WTC11 (cell line): ENCODE measurements around the gene SSC5D.
"Not testable (repeated sequence)": the region's sequence is repeated elsewhere in the genome, so short reads cannot be mapped to it uniquely, and the experiment has no call there.

Source experiments
- CREB1 ChIP-seq: sonication (generic); formaldehyde crosslinking; IDR thresholded peaks from 2 replicates; pipeline ENCODE4 v1.8.0; 2023; ENCODE audit warnings: mild to moderate bottlenecking, missing genetic modification reagents
- CTCF ChIP-seq: fragments of 200-600 bp; IDR thresholded peaks from 2 replicates; pipeline ENCODE4 v1.8.0; 2022; ENCODE audit warnings: antibody characterized with exemption
- E2F1 ChIP-seq: sonication (generic); formaldehyde crosslinking; IDR thresholded peaks from 2 replicates; pipeline ENCODE4 v1.8.0; 2022; ENCODE audit warnings: mild to moderate bottlenecking, missing genetic modification reagents
- ESRRA ChIP-seq: sonication (generic); formaldehyde crosslinking; IDR thresholded peaks from 2 replicates; pipeline ENCODE4 v1.8.1; 2022; ENCODE audit warnings: mild to moderate bottlenecking, missing genetic modification reagents, borderline replicate concordance
- GTF2I ChIP-seq: fragments of 250-450 bp; sonication (Bioruptor Pico); conservative IDR thresholded peaks from 2 replicates; pipeline ENCODE4 v1.4.0; 2021; ENCODE audit warnings: mild to moderate bottlenecking
- MAX ChIP-seq: sonication (generic); formaldehyde crosslinking; IDR thresholded peaks from 2 replicates; pipeline ENCODE4 v1.8.0; 2022; ENCODE audit warnings: mild to moderate bottlenecking, missing genetic modification reagents
- NFATC4 ChIP-seq: fragments of 250-450 bp; sonication (Bioruptor Pico); IDR thresholded peaks from 2 replicates; pipeline ENCODE4 v1.9.0; 2021; ENCODE audit warnings: mild to moderate bottlenecking
- PRDM15 ChIP-seq: sonication (generic); formaldehyde crosslinking; IDR thresholded peaks from 2 replicates; pipeline ENCODE4 v1.8.0; 2022; ENCODE audit warnings: missing genetic modification reagents
- SMAD4 ChIP-seq: sonication (generic); formaldehyde crosslinking; IDR thresholded peaks from 2 replicates; pipeline ENCODE4 v1.8.0; 2022; ENCODE audit warnings: mild to moderate bottlenecking, missing genetic modification reagents
- ZNF232 ChIP-seq: sonication (generic); formaldehyde crosslinking; IDR thresholded peaks from 2 replicates; pipeline ENCODE4 v1.8.0; 2022; ENCODE audit warnings: mild to moderate bottlenecking, missing genetic modification reagents
- ZNF263 ChIP-seq: sonication (generic); formaldehyde crosslinking; IDR thresholded peaks from 2 replicates; pipeline ENCODE4 v1.8.1; 2022; ENCODE audit warnings: low read depth, mild to moderate bottlenecking, moderate library complexity, missing genetic modification reagents

GRCh38 chr19:55448175-55448490 lies 40.1 kb upstream of the SSC5D start:
- TF ChIP-seq ESRRA; CREB1; CTCF; SMAD4 (CRISPR knock-in tag); ZNF263 (CRISPR knock-in tag); ZNF232 (CRISPR knock-in tag); GTF2I (CRISPR knock-in tag); E2F1 (CRISPR knock-in tag); NFATC4 (CRISPR knock-in tag); MAX (CRISPR knock-in tag); PRDM15: not testable (repeated sequence)
